MCF 10A (cell line): ENCODE data around the gene TMEM54. TPM values are rescaled to one million over a fixed set of nuclear protein-coding genes. Genes with fewer than 3 reads are reported as not detected.

Source experiments
- BruUV-seq: library from RNA; stranded (reverse); fragments of 400-500 nt; replicated peaks from 2 replicates; lab custom pipeline; 2021; lab: Mats Ljungman, UMichigan
- CTCF ChIA-PET: fragments of 300-600 bp; sonication (Branson Sonifier 250); formaldehyde crosslinking; extraction: SDS; loops from one replicate; lab custom pipeline; 2021; ENCODE audit warnings: antibody characterized with exemption, inconsistent platforms; lab: Yijun Ruan, JAX
- POLR2A ChIA-PET: fragments of 300-600, 350-650 bp; sonication (Branson Sonifier 250); formaldehyde crosslinking; extraction: SDS; loops from one replicate; lab custom pipeline; 2020; ENCODE audit warnings: antibody characterized with exemption, inconsistent platforms; lab: Yijun Ruan, JAX
- DNase-seq: peaks from one replicate; pipeline ENCODE4 v3.0.0-alpha.2; 2018; ENCODE audit not compliant: unreplicated experiment
- H3K27ac Mint-ChIP-seq: one replicate; pipeline ENCODE4 v1.8.0; 2022; ENCODE audit warnings: mild to moderate bottlenecking, low read depth, mixed read lengths; ENCODE audit not compliant: unreplicated experiment
- H3K27me3 Mint-ChIP-seq: one replicate; pipeline ENCODE4 v1.8.0; 2022; ENCODE audit warnings: mixed read lengths; ENCODE audit not compliant: insufficient read depth, unreplicated experiment
- H3K36me3 Mint-ChIP-seq: one replicate; pipeline ENCODE4 v1.8.0; 2022; ENCODE audit warnings: mild to moderate bottlenecking, moderate library complexity, mixed read lengths; ENCODE audit not compliant: insufficient read depth, unreplicated experiment
- H3K4me1 Mint-ChIP-seq: one replicate; pipeline ENCODE4 v1.8.0; 2022; ENCODE audit warnings: mixed read lengths; ENCODE audit not compliant: insufficient read depth, unreplicated experiment
- H3K4me3 Mint-ChIP-seq: one replicate; pipeline ENCODE4 v1.8.0; 2022; ENCODE audit warnings: mild to moderate bottlenecking, moderate library complexity, mixed read lengths; ENCODE audit not compliant: unreplicated experiment
- H3K9me3 Mint-ChIP-seq: one replicate; pipeline ENCODE4 v1.8.0; 2022; ENCODE audit warnings: mixed read lengths; ENCODE audit not compliant: unreplicated experiment
- CTCF ChIP-seq: fragments of 200-600 bp; IDR thresholded peaks from one replicate; pipeline ENCODE4 v1.8.0; 2022; ENCODE audit warnings: antibody characterized with exemption, mild to moderate bottlenecking; ENCODE audit not compliant: unreplicated experiment
- intact Hi-C: fragments of 100-400 bp; cut with micrococcal nuclease; formaldehyde crosslinking; loops from 2 replicates; pipeline ENCODE4 v1.14.1; 2022
- total RNA-seq: library from RNA; stranded (reverse); gene quantifications from 2 replicates; pipeline ENCODE4 v1.2.3, GENCODE V29; 2022

TMEM54 gene
- total RNA-seq, 1 experiment from 2014 or later = 6.2 TPM

DNA sequence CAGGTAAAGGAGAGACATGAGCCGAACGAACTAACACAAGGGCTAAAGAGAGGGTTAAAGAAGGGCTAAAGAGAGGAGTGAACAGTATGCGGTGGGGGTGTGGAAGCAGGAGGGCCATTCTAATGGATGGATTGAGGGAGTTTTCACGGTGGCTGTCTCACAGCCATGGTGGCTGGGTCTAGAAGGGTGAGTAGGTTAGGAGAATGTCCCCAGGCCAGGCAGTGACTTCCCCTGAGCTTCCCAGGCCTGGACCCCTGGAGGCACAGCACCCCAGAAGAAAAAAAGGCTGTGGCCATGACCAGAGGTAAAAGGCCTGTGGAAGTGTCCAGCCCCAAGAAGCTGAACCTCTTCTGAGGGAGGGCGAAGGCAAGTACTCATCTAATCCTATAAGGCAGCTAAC lies 34.0 kb downstream of the TMEM54 start:
- Mint-ChIP-seq H3K4me1 (peaks cover 5% of the 10 kb centered on the region), H3K36me3 (peaks cover 15% of the 10 kb centered on the region), H3K27ac (no peak overlapping the region), H3K27me3 (peaks cover 12% of the 10 kb centered on the region), H3K4me3 (no peak overlapping the region), H3K9me3 (no peaks in the 10 kb centered on the region)
- intact Hi-C loops = no loop called here
- CTCF ChIA-PET = interaction anchor here (0.6 to 1.4 kb wide), 5 partner anchors 10 to 219 kb away, joined by 3 to 6 read pairs (median 4); no protein-coding TSS in a partner anchor
- no peak for DNase-seq
- no peak for TF ChIP-seq CTCF
- BruUV-seq = no TSS peak
- POLR2A ChIA-PET = interaction anchor here (0.5 to 1.2 kb wide), 3 partner anchors 50 to 500 kb away, joined by 3 to 4 read pairs (median 3); partner anchors contain the start of genes S100PBP and YARS1

DNA sequence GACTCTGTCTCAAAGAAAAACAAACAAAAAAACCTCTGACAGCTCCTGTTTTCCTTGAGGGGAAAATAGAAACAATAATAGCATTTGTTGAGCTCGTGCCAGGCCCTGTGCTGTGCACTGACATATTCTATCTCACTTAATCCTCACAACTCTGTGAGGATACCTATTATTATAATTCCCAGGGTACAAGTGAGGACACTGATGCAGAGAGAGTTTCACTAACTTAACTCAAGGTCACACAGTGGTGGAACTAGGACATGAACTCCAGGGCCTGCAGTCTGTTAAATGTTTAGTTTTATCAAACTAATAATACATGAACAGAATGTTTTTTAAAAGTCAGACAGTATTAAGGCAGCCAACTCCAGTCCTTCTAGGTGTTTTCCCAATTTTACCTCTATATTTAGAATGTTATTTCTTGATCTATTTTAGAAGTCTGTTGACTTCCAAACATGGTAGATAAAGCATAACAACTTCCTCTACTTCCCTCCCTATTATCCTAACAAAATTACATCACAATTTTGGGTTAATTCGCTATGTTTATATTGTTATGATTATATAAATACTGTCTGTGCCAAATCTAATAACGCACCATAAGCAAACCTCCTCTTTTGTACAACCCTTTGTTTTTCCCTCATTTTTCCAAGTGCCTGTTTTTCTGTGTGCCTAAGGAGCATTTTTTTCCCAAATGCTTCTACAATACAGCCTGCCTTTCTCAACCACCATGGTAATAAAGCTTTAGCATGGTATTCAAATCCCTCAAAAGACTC lies 35.4 kb downstream of the TMEM54 start:
- no peak overlapping the region for H3K27ac Mint-ChIP-seq
- CTCF ChIA-PET = interaction anchor here (0.6 to 1.3 kb wide), 4 partner anchors 92 to 554 kb away, joined by 3 to 6 read pairs (median 4); no protein-coding TSS in a partner anchor

GRCh38 chr1:32864375-32865019 lies 36.7 kb downstream of the TMEM54 start:
- BruUV-seq = no TSS peak
- POLR2A ChIA-PET = no interaction called here

More for the DNA sequence above, 35.4 kb downstream of the TMEM54 start:
- no peak for TF ChIP-seq CTCF
- peaks cover 12% of the 10 kb centered on the region for H3K27me3 Mint-ChIP-seq
- peaks cover 5% of the 10 kb centered on the region for H3K4me1 Mint-ChIP-seq
- no TSS peak for BruUV-seq
- peaks cover 16% of the 10 kb centered on the region for H3K36me3 Mint-ChIP-seq
- H3K4me3 Mint-ChIP-seq = no peak overlapping the region
- POLR2A ChIA-PET = interaction anchor here (1.2 kb wide), 1 partner anchor 48 kb away, joined by 3 read pairs; the partner anchor contains the start of genes S100PBP and YARS1
- no peaks in the 10 kb centered on the region for H3K9me3 Mint-ChIP-seq
- intact Hi-C loops = no loop called here
- no peak for DNase-seq

More at GRCh38 chr1:32864375-32865019, 36.7 kb downstream of the TMEM54 start:
- no peak for TF ChIP-seq CTCF
- H3K4me1 Mint-ChIP-seq = no peaks in the 10 kb centered on the region
- H3K36me3 Mint-ChIP-seq = peaks cover 16% of the 10 kb centered on the region
- no peak for DNase-seq
- H3K27ac Mint-ChIP-seq = no peak overlapping the region
- CTCF ChIA-PET = interaction anchor here (0.6 to 3.9 kb wide), 2 partner anchors 8 to 213 kb away, joined by 4 to 16 read pairs; partner anchors contain the start of gene RBBP4
- H3K9me3 Mint-ChIP-seq = no peaks in the 10 kb centered on the region
- no peak overlapping the region for H3K4me3 Mint-ChIP-seq
- intact Hi-C loops = no loop called here
- peaks cover 3% of the 10 kb centered on the region for H3K27me3 Mint-ChIP-seq
